NCI-H2081 treated with DMSO at 0.1 percent for 48 hours (cell line): ENCODE results near the gene CRY1.
"Not testable (repeated sequence)": the region's sequence is repeated elsewhere in the genome, so short reads cannot be mapped to it uniquely, and the experiment has no call there.

ENCODE experiments used
- DNase-seq: peaks from one replicate; lab custom pipeline; 2025; lab: John Stamatoyannopoulos, UW

Gene CRY1

DNA sequence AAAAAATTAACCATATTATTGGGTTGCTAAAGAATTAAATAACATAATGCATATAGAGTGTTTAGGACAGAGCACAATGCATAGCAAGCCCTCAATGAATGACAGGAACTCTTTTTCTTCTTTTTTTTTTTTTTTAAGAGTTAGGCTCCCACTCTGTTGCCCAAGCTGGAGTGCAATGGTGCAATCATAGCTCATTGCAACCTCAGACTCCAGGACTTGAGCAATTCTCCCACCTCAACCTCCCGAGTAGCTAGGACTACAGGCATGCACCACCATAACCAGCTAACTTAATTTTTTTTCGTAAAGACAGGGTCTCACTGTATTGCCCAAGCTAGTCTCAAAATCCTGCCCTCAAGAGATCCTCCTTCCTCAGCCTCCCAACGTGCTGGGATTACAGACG is 85.9 kb downstream of the CRY1 start:
- no peak for DNase-seq

DNA sequence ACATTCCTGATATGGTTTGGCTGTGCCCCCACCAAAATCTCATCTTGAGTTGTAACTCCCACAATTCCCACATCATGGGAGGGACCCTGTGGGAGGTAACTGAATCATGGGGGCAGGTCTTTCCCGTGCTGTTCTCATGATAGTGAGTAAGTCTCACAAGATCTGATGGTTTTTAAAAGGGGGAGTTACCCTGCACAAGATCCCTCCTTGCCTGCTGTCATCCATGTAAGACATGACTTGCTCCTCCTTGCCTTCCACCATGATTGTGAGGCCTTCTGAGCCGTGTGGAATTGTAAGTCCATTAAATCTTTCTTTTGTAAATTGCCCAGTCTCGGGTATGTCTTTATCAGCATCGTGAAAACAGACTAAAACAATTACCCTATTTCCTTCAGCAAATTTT is 90.7 kb downstream of the CRY1 start:
- DNase-seq = not testable (repeated sequence)

DNA sequence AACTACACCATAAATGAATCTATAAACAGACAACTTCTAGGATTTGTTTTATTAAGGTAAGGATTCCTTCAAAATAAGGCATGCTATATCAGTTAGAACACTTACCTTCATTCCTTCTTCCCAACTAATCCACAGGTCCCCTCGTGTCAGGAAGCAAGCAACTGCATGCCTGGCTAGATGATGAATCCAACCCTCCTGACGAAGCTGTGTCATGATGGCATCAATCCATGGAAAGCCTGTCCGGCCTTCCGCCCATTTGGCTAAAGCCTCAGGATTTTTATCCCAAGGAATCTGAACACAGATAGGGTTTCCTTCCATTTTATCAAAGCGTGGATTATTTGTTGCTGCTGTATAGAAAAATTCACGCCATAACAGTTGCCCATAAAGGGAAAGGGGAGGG is 93.9 kb downstream of the CRY1 start:
- no peak for DNase-seq

DNA sequence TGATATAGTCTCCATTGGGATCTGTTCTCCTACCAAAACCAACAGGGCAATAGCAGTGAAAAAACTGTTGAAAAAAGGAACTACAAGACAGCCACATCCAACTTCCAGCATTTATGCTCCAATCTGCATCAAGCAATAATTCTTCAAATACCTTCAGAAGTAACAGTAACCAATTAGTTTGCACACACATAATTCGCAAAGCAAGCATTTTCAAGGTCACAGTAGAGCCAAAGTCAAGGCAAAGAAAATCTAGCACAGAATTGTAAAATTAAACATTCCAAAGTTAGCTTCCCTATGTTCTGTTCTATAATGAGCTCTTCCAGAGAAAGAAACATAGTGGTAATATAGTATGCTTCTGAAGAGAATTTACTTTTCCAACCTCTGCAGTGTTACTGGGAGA is 95.4 kb downstream of the CRY1 start:
- no peak for DNase-seq

DNA sequence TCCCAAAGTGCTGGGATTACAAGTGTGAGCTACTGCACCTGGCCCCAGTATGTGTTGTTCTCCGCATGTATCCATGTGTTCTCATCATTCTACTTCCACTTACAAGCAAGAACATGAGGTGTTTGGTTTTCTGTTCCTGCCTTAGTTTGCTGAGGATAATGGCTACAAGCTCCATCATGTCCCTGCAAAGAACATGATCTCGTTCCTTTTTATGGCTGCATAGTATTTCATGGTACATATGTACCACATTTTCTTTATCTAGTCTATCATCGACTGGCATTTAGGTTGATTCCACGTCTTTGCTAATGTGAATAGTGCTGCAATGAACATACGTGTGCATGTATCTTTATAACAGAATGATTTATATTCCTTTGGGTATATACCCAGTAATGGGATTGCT is 97.2 kb downstream of the CRY1 start:
- DNase-seq = not testable (repeated sequence)

DNA sequence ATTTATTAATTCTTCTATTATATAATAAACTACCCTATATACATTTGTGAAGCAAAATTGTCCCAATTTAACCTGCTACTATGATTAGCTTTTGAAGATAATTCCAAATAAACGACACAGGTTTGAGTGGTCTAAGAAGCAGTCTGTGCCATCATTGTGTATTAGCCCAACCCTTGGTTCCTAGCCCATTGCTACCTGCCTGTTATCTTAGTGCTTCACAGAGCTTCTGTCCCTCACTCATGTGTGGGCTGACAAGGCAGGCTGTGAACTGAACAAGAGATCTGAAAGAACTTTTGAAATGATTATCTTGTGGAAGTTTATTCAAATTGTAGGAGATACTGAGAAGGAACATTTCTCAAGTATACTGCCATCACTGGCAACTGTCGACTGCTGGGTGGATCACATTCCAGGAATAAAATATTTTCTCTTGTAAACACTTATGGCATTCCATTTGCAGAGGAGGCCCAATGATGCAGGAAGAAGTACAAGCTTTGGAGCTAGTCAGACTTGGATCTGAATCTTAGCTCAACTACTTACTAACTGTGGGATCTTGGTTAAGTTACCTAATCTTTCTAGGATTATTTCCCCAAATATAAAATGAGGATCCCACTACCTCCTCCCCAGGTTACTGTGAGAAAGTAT is 98.6 kb downstream of the CRY1 start:
- no peak for DNase-seq

DNA sequence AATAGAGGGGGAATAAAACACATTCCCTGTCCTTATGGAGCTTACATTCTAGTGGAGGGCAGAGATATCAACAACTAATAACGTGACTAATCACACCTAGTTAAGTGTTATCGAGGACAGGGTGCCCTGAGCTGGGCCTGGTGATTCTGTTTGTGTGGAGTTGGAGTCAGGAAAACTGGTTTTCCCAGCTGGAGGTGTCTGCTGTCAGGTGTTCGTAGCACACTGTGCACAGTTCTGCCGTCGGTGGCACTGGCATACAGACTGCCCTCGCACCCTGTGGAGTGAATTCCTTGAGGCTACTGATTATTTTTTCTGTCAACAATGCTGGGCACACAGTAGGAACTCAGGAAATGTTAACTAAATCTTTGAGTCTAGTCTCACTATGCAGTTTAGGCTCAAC is 105.5 kb downstream of the CRY1 start:
- no peak for DNase-seq

DNA sequence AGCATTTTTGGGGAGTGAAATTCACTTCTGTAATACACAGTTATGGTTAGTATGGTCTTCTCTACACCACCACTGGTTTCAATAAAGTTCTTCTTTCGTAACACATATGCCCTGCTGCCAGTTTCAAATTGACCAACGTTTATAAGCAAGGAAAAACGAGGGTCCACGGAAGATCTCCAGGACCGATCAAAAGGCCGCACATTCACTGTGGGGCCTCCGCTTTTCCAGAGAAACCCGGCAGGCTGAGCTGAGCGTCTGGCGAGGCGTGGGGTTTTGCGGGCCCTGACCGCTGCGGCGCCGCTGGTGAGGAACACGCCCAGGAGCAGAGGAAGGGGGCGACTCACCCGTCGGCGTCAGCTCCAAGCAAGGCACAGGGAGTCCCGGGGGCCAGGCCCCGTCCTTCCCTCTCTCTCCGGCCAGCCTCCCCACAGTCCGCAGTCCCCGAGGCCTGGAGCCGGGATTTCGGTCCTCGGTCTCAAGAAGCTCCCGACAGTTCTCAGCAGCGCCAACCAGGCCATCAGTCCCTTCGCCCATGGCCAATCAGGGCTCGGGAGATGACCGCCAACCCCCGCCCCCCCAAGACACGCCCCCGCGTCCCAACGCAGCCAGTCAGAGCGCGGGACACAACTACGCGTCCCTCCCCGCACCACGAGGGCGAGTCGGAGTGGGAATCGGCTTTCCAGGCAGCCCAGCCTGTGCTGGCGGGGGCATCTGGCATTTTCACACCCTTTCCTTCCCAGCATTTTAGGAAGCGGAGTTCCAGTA is 106.5 kb downstream of the CRY1 start, which contains the start of gene MTERF2:
MTERF2 (minus strand) TSS at position 522 of the 765 bp plus-strand sequence. CDS start 8,432 bp downstream, outside the sequence.
- DNase-seq = peak; percentile 56

DNA sequence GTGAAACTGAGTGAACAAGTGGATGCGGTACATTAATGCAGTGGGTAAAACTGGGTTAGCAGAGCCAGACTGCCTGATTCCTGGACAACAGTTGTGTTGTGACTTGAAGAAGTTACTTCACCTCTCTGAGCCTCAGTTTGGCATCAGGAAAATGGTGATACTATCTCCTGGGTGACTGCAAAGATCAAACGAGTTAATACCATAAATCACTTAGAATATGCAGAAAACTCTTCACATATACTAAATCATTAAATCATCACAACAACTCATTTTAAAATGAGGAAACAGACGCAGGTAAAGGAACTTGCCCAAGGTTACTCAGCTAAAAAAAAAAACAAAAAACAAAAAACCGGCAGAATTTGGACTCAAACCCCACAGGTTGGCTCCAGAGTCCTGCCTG is 107.2 kb downstream of the CRY1 start:
- DNase-seq = no peak

DNA sequence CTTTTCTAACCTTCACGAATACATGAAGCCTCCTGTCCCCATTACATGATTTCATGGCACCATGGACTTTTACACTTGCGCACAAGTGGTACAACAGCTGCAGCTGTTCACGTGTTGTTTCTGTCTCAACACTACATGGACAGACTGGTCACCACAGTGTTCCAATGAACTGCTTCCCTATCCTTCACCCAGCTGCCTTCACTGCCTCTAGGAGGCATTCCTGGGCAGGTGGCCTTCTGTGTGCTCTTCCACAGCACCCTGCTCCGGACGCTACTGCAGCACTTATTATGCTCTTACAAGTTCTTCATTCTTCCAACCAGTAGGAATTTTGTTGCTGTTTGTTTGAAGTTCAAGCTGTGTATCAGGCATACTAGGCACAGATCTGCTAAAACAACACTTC is 107.9 kb downstream of the CRY1 start:
- no peak for DNase-seq

DNA sequence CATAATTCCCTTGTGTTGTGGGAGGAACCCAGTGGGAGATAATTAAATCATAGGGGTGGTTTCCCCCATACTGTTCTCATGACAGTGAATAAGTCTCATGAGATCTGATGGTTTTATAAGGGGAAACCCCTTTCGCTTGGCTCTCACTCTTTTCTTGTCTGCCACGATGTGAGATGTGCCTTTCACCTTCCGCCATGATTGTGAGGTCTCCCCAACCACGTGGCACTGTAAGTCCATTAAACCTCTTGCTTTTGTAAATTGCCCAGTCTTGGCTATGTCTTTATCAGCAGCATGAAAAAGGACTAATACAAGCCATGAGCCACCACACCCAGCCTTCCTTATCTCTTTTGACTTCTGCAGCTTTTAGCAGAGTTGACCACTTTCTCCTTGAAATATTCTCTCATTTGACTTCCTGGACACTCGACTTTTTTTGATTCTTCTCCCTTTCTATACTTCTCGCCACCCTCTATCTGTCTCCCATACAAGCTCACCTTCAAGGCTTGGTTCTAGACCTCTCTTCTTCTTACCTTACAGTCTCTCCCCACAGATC is 108.7 kb downstream of the CRY1 start:
- no peak for DNase-seq

DNA sequence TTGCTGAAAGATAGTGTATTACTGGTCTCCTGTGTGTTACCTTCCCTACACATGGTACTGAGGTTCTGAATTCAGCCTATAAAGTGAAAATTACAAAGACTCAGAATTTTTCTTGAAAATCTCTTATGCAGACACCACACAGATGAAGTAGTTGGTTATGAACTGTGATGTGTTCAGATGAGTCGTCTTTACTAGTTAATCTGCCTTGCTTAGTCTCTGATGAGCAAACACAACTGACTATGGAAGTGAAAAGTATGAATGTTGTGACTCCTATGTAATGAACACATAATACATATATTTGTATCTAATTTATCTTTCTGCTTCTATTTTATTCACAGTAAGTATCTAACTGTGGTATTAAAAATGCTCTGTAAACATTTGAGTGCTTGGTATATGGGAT is 111.1 kb downstream of the CRY1 start:
- no peak for DNase-seq

DNA sequence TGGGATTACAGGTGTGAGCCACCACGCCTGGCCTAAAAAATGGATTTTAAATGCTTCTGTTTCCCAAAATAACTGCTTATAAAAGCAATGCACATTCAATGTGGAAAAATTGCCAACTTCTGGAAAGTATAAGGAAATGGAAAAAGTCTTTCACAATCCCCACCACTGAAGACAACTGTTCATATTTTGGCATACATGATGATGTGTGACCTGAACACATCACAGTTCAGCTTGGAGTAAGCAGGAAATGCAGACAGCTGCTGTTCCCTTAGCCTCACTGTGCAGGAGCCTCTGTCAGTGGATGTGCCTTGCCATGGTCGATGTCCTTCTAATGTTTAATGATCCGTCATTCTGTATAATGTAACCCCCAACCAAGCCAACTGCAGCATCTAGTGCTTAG is 111.6 kb downstream of the CRY1 start:
- no peak for DNase-seq

DNA sequence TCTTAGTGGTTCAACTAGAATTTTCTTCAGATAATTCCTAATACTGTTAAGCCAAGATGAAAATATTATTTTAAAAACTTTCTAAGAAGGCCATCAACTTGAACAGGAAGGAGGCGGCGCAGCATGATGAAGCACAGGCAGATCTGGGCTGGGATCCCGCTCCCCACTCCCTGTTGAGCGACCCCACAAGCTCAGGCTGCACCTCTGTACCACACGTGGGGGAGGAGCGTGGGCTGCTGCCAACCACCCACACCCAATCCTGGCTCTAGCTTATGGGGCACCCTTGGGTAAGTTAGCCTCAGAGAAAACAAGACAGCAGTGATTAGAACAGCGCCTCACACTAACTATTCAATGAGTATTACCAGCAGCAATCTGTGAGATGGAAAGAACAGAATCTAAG is 112.4 kb downstream of the CRY1 start:
- DNase-seq = no peak

DNA sequence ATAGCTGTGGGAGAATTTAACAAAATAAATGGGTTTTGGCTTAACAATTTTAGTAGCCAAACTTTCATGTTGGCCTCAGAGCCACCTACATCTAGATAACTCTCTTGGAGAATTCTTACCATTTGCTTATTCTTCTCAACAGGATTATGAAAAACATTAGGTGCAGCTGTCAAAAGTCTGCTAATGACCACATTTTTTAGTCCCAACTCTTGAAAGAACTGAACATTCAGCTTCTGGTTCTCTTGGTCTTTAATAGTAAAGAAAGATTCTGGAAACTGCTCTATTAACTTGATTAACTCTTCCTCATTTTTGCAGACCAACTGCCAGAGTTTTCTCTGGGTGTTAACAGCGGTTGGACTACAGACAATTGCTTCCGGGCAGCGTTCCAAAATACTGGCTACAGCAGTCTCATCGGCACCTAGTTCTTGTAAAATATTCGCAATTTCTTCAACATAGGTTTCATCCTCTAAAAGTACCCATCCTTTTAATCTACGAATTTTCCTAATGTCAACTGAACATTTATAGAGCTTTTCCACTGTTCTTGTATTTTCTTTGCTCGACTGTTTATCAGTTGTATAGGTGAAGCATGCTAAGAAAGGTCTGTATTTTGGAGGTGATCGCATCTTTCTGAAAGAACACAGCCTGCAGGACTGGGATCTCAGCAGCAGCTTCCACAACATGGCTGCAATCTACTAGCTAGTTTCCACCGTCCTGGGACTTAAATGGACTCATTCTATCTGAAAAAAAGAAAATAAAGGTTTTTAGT is 115.1 kb downstream of the CRY1 start:
- DNase-seq = peak; percentile 11

DNA sequence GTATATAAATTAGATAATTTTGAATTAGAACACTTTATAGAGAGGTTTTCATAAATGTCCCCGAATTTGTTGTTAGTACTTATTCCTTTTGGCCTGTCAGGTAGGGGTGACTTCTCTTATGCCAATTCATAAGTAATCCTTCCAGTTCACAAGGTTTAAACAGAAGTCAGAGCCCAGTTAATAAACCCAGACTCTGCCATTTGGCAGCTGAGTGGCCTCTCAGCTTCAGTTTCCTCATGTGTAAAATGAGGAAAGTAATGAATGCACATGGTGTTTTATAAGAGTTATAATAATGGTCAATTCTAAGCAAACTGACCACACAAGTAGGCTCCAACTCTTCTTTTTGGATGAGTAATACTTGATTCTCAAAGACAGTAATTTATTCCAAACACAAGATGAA is 116.7 kb downstream of the CRY1 start:
- DNase-seq = no peak

DNA sequence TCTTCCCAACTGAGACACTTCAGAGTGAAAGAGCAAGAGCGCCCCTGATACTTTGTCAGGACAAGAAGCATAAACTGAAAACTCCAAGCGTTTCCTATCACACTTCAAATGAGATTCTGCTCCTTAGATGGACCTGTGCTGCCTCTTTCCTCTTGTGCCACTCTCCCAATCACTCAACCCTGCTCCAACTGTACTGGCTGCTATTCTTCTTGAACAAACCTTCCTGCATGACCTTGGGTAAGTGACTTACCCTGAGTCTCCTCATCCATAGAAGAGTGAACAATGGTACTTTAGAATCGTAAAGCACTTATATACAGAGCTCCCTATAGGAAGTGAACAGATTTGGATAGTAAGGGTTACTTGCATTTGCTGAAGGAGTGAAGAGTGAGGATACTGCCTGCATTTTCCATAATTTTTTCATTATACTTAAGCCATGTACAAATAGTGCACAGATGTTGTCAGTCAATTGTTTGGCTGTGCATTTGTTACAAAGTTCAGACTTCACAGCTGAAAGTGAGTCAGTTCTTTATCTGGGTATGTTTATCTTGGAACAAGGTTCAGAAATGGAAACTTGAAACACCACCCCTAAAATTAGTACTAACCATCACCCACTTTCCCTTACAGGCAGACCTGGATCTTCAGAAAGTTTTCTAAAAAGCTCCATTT is 117.2 kb downstream of the CRY1 start:
- DNase-seq = no peak

DNA sequence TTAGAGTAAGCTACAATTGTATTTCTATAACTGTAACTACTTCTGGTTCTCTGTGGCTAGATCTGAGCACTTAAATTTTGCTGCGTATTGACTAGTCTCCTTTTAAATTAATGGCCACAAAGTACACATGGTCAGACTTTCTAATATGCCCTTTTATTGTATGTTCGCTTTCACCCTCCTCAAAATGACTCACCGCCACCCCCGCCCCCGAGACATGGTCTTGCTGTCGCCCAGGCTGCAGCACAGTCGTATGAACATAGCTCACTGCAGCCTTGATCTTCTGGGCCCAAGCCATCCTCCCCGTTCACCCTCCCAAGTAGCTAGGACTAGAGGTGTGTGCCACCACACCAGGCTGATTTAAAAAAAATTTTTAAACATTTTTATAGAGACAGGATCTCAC is 118.3 kb downstream of the CRY1 start:
- no peak for DNase-seq

DNA sequence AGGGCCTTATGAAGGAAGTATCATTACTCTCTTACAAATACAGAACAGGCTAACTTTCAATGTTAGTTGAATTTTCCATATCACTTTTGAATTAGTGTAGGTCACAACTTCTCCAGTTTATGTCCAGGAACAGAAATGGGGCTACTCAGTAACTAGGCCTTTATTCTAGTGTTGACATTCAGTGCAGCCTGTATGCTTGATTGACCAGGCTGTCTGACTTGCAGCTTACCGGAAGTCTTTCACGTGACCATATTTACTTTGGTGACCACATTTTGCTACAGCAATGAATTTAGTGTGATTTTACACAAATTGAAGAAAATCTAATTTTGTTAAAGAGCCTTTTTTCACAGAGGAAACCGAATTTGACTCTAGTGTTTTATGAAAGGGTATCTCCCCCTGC is 118.8 kb downstream of the CRY1 start:
- no peak for DNase-seq

DNA sequence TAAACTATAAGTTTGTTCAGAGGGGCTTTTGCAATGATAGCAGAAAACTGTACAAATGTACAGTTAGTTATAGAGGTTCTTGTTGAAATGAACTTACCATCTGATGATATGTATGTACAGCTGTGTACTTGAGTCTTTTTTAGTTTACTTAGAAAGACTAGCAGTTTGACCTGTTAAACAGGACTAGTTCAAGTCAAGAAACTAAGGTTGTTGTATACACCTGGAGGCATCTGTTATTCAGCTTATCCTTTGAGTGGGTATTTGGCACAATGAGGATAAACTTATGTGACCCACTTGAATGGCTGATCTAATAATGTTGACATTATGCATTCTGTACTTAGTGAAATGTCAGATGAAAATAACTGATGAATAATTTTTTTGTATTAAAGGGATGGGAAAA is 119.8 kb downstream of the CRY1 start:
- no peak for DNase-seq

DNA sequence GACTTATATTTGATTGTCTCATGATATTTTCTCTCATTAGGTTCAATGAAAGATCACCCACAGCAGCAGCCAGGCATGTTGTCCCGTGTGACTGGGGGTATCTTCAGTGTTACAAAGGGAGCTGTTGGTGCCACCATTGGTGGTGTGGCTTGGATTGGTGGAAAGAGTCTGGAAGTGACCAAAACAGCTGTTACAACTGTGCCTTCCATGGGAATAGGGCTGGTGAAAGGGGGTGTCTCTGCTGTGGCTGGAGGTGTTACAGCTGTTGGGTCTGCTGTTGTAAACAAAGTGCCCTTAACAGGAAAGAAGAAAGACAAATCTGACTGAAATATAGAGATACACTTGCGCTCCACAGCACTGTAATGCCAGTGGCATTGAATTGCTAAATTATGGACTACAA is 122.3 kb downstream of the CRY1 start:
- DNase-seq = no peak

DNA sequence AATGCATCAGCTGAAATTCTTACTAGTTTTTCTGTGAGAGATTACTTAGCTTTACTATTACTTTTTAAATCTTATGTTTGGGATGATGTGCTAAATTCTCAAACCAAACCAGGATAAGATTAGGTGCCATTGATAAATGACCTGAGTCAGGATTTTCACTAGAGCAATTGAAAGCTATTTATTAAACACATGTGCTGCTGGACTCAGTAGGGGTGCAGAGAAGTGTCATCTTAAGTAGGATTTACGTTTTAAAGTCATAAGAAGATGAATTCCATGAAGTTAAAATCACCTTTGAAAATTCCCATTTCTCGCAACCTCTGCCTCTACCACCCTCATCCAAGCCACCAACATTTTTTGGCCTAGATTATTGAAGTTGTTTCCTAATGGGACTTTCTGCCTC is 128.8 kb downstream of the CRY1 start:
- DNase-seq = no peak
